PC-3 (cell line): Measurements from ENCODE around the gene CFAP299.
A peak's percentile ranks its signal among the peaks of the same experiment; 100 is the strongest.

ENCODE experiments used
- EZH2 ChIP-seq: fragments of 300-600 bp; sonication (generic); IDR thresholded peaks from one replicate; pipeline ENCODE4 v1.6.1; 2017; ENCODE audit warnings: antibody characterized with exemption, mild to moderate bottlenecking, low read length; ENCODE audit not compliant: unreplicated experiment
- EZH2phosphoT487 ChIP-seq: fragments of 300-600 bp; sonication (generic); IDR thresholded peaks from 2 replicates; pipeline ENCODE4 v1.6.1; 2018; ENCODE audit warnings: mild to moderate bottlenecking, antibody characterized with exemption, low read length, borderline replicate concordance
- TF ChIP-seq, protein P1 (sequence below): fragments of 300-600 bp; sonication (generic); conservative IDR thresholded peaks from 2 replicates; pipeline ENCODE4 v1.5.1; 2017; ENCODE audit warnings: antibody characterized with exemption, low read depth, mild to moderate bottlenecking, low read length

DNA sequence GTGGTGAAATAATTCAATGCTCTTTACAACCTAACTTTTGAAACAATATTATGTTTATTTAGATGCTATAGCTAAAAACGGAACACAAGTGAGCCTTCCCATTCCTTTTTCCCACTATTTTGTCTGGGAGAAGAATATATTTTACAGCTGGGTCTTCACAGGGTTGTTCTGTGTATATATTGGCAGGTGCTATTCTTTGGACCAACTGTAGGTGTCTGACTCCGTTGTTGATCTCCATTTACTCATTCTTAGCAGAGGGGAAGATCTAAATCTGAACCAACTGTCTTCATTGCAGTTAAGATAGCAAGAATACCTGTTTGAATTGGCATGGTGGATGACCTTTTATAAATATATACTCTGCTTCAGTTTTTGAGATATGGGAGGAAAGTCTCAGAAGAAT lies 257.4 kb downstream of the CFAP299 start:
- TF ChIP-seq, protein P1, sequence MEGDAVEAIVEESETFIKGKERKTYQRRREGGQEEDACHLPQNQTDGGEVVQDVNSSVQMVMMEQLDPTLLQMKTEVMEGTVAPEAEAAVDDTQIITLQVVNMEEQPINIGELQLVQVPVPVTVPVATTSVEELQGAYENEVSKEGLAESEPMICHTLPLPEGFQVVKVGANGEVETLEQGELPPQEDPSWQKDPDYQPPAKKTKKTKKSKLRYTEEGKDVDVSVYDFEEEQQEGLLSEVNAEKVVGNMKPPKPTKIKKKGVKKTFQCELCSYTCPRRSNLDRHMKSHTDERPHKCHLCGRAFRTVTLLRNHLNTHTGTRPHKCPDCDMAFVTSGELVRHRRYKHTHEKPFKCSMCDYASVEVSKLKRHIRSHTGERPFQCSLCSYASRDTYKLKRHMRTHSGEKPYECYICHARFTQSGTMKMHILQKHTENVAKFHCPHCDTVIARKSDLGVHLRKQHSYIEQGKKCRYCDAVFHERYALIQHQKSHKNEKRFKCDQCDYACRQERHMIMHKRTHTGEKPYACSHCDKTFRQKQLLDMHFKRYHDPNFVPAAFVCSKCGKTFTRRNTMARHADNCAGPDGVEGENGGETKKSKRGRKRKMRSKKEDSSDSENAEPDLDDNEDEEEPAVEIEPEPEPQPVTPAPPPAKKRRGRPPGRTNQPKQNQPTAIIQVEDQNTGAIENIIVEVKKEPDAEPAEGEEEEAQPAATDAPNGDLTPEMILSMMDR: peak; percentile 33
- TF ChIP-seq EZH2phosphoT487 (no peak), EZH2 (no peak)
